ENCODE measurements around the gene ZNF385D. TPM values are rescaled to one million over a fixed set of nuclear protein-coding genes. Genes with fewer than 3 reads are reported as not detected.

ZNF385D gene
- total and polyA plus RNA-seq, 2 of the 13 experiments (the other 11 are each of a cell fraction or from before 2014, with no cell fraction given) = not detected

DNA sequence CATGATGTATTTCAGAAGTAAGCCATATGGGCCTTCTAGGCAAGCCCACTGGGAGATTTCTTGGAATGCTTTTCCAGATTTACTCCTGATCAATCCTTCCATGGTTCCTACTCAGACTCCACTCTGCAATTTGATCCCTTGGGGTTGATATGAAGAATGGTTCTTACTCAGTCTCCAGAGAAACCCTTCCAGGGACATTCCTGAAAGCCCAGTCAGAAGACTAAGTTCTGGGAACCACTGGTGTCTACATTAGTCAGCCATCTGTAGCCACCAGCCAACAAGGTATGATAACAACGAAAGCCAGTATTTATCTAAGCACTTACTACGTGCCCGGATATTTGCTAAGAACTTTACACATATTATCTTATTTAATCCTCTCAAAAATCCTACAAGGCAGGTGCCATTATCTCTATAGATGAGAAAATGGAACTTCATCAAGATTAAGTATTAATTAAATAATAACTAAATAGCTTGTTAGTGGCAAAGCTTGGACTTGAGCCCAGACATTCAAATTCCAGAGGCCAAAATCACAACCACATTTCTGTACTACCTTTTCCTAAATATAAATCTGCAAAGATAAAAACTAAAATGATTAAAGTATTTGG, 32.7 kb downstream of the ZNF385D start:
- no peak for FAIRE-seq
- Histone ChIP-seq H4K20me1 (ENCODE audit: insufficient read depth, low read length) (no peaks in the 10 kb centered on the region), H3K27ac (ENCODE audit: extremely low read length, insufficient read depth, low read length) (no peak overlapping the region), H3K4me3 (replicated peaks in 1 of 3; ENCODE audit: insufficient read depth in 1 of 3, low read depth in 2 of 3, low read length in 3 of 3) (no peak overlapping the region), H3K79me2 (ENCODE audit: insufficient read depth, low read length) (no peaks in the 10 kb centered on the region), H3K9ac (ENCODE audit: insufficient read depth, low read depth, low read length) (no peak overlapping the region), H3K36me3 (replicated peaks in 1 of 2; ENCODE audit: control insufficient read depth in 1 of 2, insufficient read depth in 2 of 2, low read length in 2 of 2) (no peaks in the 10 kb centered on the region), H3K4me1 (ENCODE audit: insufficient read depth, low read length) (no peaks in the 10 kb centered on the region), H2AFZ (ENCODE audit: low read length) (no peak overlapping the region), H3K27me3 (ENCODE audit: control insufficient read depth in 1 of 2, insufficient read depth in 2 of 2, low read length in 2 of 2) (no peaks in the 10 kb centered on the region), H3K9me3 (ENCODE audit: low read length) (peaks cover 25% of the 10 kb centered on the region), H3K4me2 (ENCODE audit: low read depth, low read length) (no peak overlapping the region)
- CTCF ChIA-PET (ENCODE audit: low intra/inter-chr PET ratio, low total read pairs) = no interaction called here
- whole genome bisulfite sequencing (ENCODE audit: low lambda C conversion rate) = 37% methylated on average over 3 of the region's 3 CpGs
- no peak for TF ChIP-seq DNMT3B (CRISPR knock-in tag; conservative IDR thresholded peaks at IDR 0.05)
- no peak for TF ChIP-seq HMG20A (CRISPR knock-in tag; IDR thresholded peaks at IDR 0.05; ENCODE audit: borderline replicate concordance)
- no peak for TF ChIP-seq KDM2A (CRISPR knock-in tag; IDR thresholded peaks at IDR 0.05; ENCODE audit: borderline replicate concordance, low read depth)
- no peak for TF ChIP-seq NFYC (CRISPR knock-in tag; IDR thresholded peaks at IDR 0.05)
- no peak for TF ChIP-seq BCL6 (CRISPR knock-in tag; IDR thresholded peaks at IDR 0.05)
- TF ChIP-seq THAP8 (CRISPR knock-in tag; IDR thresholded peaks at IDR 0.05; ENCODE audit: borderline replicate concordance) = no peak
- POLR2A ChIA-PET = no interaction called here
- ATAC-seq = no peak
- DNase-seq (ENCODE audit: low spot score) = no peak
- BruUV-seq (replicated peaks) = no TSS peak
- intact Hi-C loops (cut with micrococcal nuclease; ENCODE audit: unreplicated experiment) (no loop called here), in situ Hi-C loops (cut with HindIII; ENCODE audit: extremely low pct_ligation_motif_present, low pct_unique_long_range_greater_than_20kb) (no loop called here)

DNA sequence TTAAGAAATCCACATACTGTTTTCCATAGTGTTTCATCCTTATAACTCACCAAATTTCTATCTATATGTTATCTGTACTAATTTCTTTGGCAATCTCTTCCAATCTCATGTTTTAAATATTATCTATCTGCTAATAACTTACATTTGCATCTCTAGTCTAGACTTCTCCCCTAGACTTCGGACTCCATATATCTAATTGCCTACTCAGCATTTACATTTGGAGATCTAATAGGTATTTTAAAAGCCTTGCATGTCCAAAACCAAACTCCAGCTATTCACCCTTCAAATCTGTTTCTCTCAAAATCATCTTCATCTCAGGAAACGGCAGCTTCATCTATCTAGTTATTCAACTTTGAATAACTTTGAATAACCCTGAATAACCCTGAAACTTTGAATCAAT, 35.3 kb downstream of the ZNF385D start:
- intact Hi-C loops (cut with micrococcal nuclease; ENCODE audit: unreplicated experiment) (no loop called here), in situ Hi-C loops (cut with HindIII; ENCODE audit: extremely low pct_ligation_motif_present, low pct_unique_long_range_greater_than_20kb) (no loop called here)
- no peak overlapping the region for H3K27ac ChIP-seq (ENCODE audit: extremely low read length, insufficient read depth, low read length)
- TF ChIP-seq PHF8 (CRISPR knock-in tag; IDR thresholded peaks at IDR 0.05) (no peak), MAFF (IDR thresholded peaks at IDR 0.05; ENCODE audit: low read depth, low read length) (peak; percentile 88), MAFK (conservative IDR thresholded peaks at IDR 0.05 in 1 of 2, IDR thresholded peaks at IDR 0.05 in 1 of 2; ENCODE audit: low read length in 2 of 2) (peak; percentile 83 to 93; a peak in 3 of 4 replicates)
- no peaks in the 10 kb centered on the region for H4K20me1 ChIP-seq (ENCODE audit: insufficient read depth, low read length)
- no peak overlapping the region for H3K9ac ChIP-seq (ENCODE audit: insufficient read depth, low read depth, low read length)
- no peaks in the 10 kb centered on the region for H3K27me3 ChIP-seq (ENCODE audit: control insufficient read depth in 1 of 2, insufficient read depth in 2 of 2, low read length in 2 of 2)
- H3K79me2 ChIP-seq (ENCODE audit: insufficient read depth, low read length) = no peaks in the 10 kb centered on the region
- peaks cover 19% of the 10 kb centered on the region for H3K9me3 ChIP-seq (ENCODE audit: low read length)
- POLR2A ChIA-PET = no interaction called here
- ATAC-seq (no peak), FAIRE-seq (no peak), DNase-seq (ENCODE audit: low spot score) (no peak)
- no peak overlapping the region for H3K4me2 ChIP-seq (ENCODE audit: low read depth, low read length)
- H2AFZ ChIP-seq (ENCODE audit: low read length) = no peak overlapping the region
- H3K4me3 ChIP-seq (replicated peaks in 1 of 3; ENCODE audit: insufficient read depth in 1 of 3, low read depth in 2 of 3, low read length in 3 of 3) = no peak overlapping the region
- BruUV-seq (replicated peaks) = no TSS peak
- no peaks in the 10 kb centered on the region for H3K4me1 ChIP-seq (ENCODE audit: insufficient read depth, low read length)
- WGBS (ENCODE audit: low lambda C conversion rate) = 3% methylated on average over 2 of the region's 2 CpGs
- CTCF ChIA-PET (ENCODE audit: low intra/inter-chr PET ratio, low total read pairs) = no interaction called here
- no peaks in the 10 kb centered on the region for H3K36me3 ChIP-seq (replicated peaks in 1 of 2; ENCODE audit: control insufficient read depth in 1 of 2, insufficient read depth in 2 of 2, low read length in 2 of 2)

Measured in HepG2 (cell line).